ENCODE data around the gene ATP5F1B.

DNA sequence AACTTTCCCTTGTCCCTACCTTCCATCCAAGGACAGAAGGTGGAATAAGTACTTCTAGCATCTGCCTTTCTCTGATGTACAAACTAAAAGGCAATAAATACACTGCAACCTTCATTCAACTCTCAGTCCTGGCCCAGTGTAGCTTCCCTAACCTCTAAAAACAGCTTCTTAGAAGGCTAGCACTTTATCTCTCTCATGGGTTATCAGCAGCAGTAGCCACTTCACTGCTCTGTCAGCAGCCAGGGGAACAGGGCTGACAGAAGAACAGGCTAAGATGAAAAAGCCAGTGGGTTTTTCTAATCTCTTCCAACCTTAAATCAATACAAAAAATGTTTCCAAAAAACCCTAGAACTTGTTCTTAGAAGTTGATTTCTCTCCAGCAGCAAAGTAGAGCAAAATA lies 28.9 kb downstream of the ATP5F1B start:
- TF ChIP-seq, protein P1, sequence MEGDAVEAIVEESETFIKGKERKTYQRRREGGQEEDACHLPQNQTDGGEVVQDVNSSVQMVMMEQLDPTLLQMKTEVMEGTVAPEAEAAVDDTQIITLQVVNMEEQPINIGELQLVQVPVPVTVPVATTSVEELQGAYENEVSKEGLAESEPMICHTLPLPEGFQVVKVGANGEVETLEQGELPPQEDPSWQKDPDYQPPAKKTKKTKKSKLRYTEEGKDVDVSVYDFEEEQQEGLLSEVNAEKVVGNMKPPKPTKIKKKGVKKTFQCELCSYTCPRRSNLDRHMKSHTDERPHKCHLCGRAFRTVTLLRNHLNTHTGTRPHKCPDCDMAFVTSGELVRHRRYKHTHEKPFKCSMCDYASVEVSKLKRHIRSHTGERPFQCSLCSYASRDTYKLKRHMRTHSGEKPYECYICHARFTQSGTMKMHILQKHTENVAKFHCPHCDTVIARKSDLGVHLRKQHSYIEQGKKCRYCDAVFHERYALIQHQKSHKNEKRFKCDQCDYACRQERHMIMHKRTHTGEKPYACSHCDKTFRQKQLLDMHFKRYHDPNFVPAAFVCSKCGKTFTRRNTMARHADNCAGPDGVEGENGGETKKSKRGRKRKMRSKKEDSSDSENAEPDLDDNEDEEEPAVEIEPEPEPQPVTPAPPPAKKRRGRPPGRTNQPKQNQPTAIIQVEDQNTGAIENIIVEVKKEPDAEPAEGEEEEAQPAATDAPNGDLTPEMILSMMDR (IDR thresholded peaks at IDR 0.05): no peak
- TF ChIP-seq EP300 (IDR thresholded peaks at IDR 0.05; ENCODE audit: borderline replicate concordance in 1 of 2, low read depth in 1 of 2, low read length in 1 of 2) (no peak), RCOR1 (IDR thresholded peaks at IDR 0.05; ENCODE audit: low read length) (no peak), POLR2AphosphoS5 (IDR thresholded peaks at IDR 0.05; ENCODE audit: low read depth, low read length) (no peak), GATA2 (CRISPR knock-in tag; IDR thresholded peaks at IDR 0.05) (no peak), RXRA (IDR thresholded peaks at IDR 0.05; ENCODE audit: borderline replicate concordance, low read depth) (no peak), CHD2 (IDR thresholded peaks at IDR 0.05; ENCODE audit: low read length, partially characterized antibody) (no peak), FOXJ3 (CRISPR knock-in tag; IDR thresholded peaks at IDR 0.05) (no peak), EZH2phosphoT487 (IDR thresholded peaks at IDR 0.05; ENCODE audit: borderline replicate concordance, low read depth) (no peak)
- TF ChIP-seq, protein P2, sequence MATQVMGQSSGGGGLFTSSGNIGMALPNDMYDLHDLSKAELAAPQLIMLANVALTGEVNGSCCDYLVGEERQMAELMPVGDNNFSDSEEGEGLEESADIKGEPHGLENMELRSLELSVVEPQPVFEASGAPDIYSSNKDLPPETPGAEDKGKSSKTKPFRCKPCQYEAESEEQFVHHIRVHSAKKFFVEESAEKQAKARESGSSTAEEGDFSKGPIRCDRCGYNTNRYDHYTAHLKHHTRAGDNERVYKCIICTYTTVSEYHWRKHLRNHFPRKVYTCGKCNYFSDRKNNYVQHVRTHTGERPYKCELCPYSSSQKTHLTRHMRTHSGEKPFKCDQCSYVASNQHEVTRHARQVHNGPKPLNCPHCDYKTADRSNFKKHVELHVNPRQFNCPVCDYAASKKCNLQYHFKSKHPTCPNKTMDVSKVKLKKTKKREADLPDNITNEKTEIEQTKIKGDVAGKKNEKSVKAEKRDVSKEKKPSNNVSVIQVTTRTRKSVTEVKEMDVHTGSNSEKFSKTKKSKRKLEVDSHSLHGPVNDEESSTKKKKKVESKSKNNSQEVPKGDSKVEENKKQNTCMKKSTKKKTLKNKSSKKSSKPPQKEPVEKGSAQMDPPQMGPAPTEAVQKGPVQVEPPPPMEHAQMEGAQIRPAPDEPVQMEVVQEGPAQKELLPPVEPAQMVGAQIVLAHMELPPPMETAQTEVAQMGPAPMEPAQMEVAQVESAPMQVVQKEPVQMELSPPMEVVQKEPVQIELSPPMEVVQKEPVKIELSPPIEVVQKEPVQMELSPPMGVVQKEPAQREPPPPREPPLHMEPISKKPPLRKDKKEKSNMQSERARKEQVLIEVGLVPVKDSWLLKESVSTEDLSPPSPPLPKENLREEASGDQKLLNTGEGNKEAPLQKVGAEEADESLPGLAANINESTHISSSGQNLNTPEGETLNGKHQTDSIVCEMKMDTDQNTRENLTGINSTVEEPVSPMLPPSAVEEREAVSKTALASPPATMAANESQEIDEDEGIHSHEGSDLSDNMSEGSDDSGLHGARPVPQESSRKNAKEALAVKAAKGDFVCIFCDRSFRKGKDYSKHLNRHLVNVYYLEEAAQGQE (IDR thresholded peaks at IDR 0.05; ENCODE audit: low read depth, low read length): no peak
- TF ChIP-seq, protein P3, sequence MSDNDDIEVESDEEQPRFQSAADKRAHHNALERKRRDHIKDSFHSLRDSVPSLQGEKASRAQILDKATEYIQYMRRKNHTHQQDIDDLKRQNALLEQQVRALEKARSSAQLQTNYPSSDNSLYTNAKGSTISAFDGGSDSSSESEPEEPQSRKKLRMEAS (IDR thresholded peaks at IDR 0.05; ENCODE audit: low read depth): no peak
